Hepatocyte (in vitro differentiated cells): ENCODE results near the gene ADCY1.

Experiments
- CTCF ChIP-seq: fragments of 200-600 bp; sonication (generic); IDR thresholded peaks from 2 replicates; pipeline ENCODE4 v1.5.1; 2016; ENCODE audit warnings: antibody characterized with exemption, mild to moderate bottlenecking; ENCODE audit not compliant: poor library complexity
- EZH2 ChIP-seq: fragments of 200-600 bp; sonication (generic); IDR thresholded peaks from 2 replicates; pipeline ENCODE4 v1.6.1; 2016; ENCODE audit warnings: antibody characterized with exemption, mild to moderate bottlenecking, borderline replicate concordance

GRCh38 chr7:45721686-45722598 lies 147.8 kb downstream of the ADCY1 start:
- TF ChIP-seq CTCF, result no peak
- no peak for TF ChIP-seq EZH2
